COR-L47 (cell line): Measurements from ENCODE around the gene SPN.
"Not testable (repeated sequence)": the region's sequence is repeated elsewhere in the genome, so short reads cannot be mapped to it uniquely, and the experiment has no call there.

Source experiments
- DNase-seq: peaks from one replicate; lab custom pipeline; 2025; lab: John Stamatoyannopoulos, UW

The SPN gene

GRCh38 chr16:29646947-29647346 lies 16.1 kb upstream of the SPN start:
- no peak for DNase-seq

- DNase-seq, result no peak
These were observed 13.2 kb upstream of the SPN start for GRCh38 chr16:29649588-29650494.

GRCh38 chr16:29650771-29651170 lies 12.3 kb upstream of the SPN start:
- no peak for DNase-seq

GRCh38 chr16:29651774-29652349 lies 11.2 kb upstream of the SPN start:
- DNase-seq, result no peak

- no peak for DNase-seq
These were observed 9.6 kb upstream of the SPN start for GRCh38 chr16:29653471-29653870.

GRCh38 chr16:29653890-29654289 lies 9.2 kb upstream of the SPN start:
- not testable (repeated sequence) for DNase-seq

- DNase-seq, result no peak
These were observed 6.1 kb upstream of the SPN start for GRCh38 chr16:29656688-29657523.

GRCh38 chr16:29658705-29659104 lies 4.3 kb upstream of the SPN start:
- DNase-seq, result no peak

GRCh38 chr16:29662000-29662728 lies 883 bp upstream of the SPN start:
- DNase-seq, result no peak

GRCh38 chr16:29662729-29663015 lies 375 bp upstream of the SPN start:
- DNase-seq, result no peak

GRCh38 chr16:29663807-29664090 lies 702 bp downstream of the SPN start:
- no peak for DNase-seq

- no peak for DNase-seq
These were observed 1.3 kb downstream of the SPN start for GRCh38 chr16:29664091-29664921.

GRCh38 chr16:29665294-29666077 lies 2.4 kb downstream of the SPN start:
- no peak for DNase-seq

- DNase-seq, result not testable (repeated sequence)
These were observed 4.2 kb downstream of the SPN start for GRCh38 chr16:29667322-29667610.

- DNase-seq, result no peak
These were observed 4.7 kb downstream of the SPN start for GRCh38 chr16:29667755-29668154.

- DNase-seq, result no peak
These were observed 5.2 kb downstream of the SPN start for GRCh38 chr16:29668267-29668666.

GRCh38 chr16:29673501-29673900 lies 10.5 kb downstream of the SPN start:
- DNase-seq, result no peak

- DNase-seq, result peak; percentile 18
These were observed 11.1 kb downstream of the SPN start for GRCh38 chr16:29674188-29674587.

- DNase-seq, result no peak
These were observed 13.0 kb downstream of the SPN start for GRCh38 chr16:29675811-29676643.
